GM12878 (cell line): ENCODE measurements around the gene WEE2. TPM values are rescaled to one million over a fixed set of nuclear protein-coding genes. Genes with fewer than 3 reads are reported as not detected.
A peak's percentile ranks its signal among the peaks of the same experiment; 100 is the strongest.

Source experiments
- ATAC-seq: fragments of 200-7000 bp; cut with Tn5 transposase; 3 replicates; pipeline ENCODE4 v1.9.1; 2020; ENCODE audit warnings: mild to moderate bottlenecking, moderate library complexity
- BruUV-seq: library from RNA; stranded (reverse); fragments of 400-500 nt; replicated peaks from 2 replicates; lab custom pipeline; 2021; lab: Mats Ljungman, UMichigan
- CTCF ChIA-PET: fragments of 300-600 bp; sonication (Branson Sonifier 250); formaldehyde crosslinking; extraction: SDS; loops from one replicate; lab custom pipeline; 2021; ENCODE audit warnings: inconsistent platforms; lab: Yijun Ruan, JAX
- POLR2A ChIA-PET: fragments of 350-600 bp; formaldehyde crosslinking; extraction: SDS; loops from one replicate; lab custom pipeline; 2021; ENCODE audit warnings: inconsistent platforms; lab: Charles Lee
- RAD21 ChIA-PET: fragments of 300-600 bp; sonication (Branson Sonifier 250); formaldehyde crosslinking; loops from one replicate; lab custom pipeline; 2023; ENCODE audit warnings: antibody characterized with exemption; ENCODE audit not compliant: unreplicated experiment; lab: Charles Lee
- SMC1A ChIA-PET: fragments of 300-600 bp; sonication (Branson Sonifier 250); formaldehyde crosslinking; loops from one replicate; lab custom pipeline; 2023; ENCODE audit not compliant: unreplicated experiment, uncharacterized antibody; lab: Charles Lee
- DNase-seq: peaks from one replicate; pipeline ENCODE4 v3.0.0-alpha.2; 2011; ENCODE audit warnings: low read depth, low spot score
- FAIRE-seq: peaks from 3 replicates; lab custom pipeline; 2011; peaks lifted over from hg19 to GRCh38; lab: Jason Lieb, UNC
- H2AFZ ChIP-seq: 2 replicates; pipeline ENCODE4 v1.6.0; 2011; ENCODE audit warnings: low read depth, low read length, control low read depth; ENCODE audit not compliant: control insufficient read depth
- H3K27ac ChIP-seq: 2 replicates; pipeline ENCODE4 v1.5.1; 2011; ENCODE audit warnings: control low read depth; ENCODE audit not compliant: control insufficient read depth, insufficient read depth
- H3K27me3 ChIP-seq, 2 experiments: replicated peaks in 1 of 2; 2 replicates each; pipeline versions ENCODE4 v1.6.0 to v1.6.1; 2011; ENCODE audit warnings: low read length in 1 of 2; ENCODE audit not compliant: control insufficient read depth in 2 of 2, insufficient read depth in 2 of 2
- H3K36me3 ChIP-seq, 2 experiments: 2 replicates each; pipeline ENCODE4 v1.5.1; 2011; ENCODE audit warnings: low read length in 1 of 2; ENCODE audit not compliant: control insufficient read depth in 2 of 2, insufficient read depth in 2 of 2
- H3K4me1 ChIP-seq: 2 replicates; pipeline ENCODE4 v1.6.1; 2011; ENCODE audit warnings: mild to moderate bottlenecking, low read length, moderate library complexity, mixed read lengths; ENCODE audit not compliant: control insufficient read depth, insufficient read depth
- H3K4me2 ChIP-seq: 2 replicates; pipeline ENCODE4 v1.6.0; 2011; ENCODE audit warnings: control low read depth; ENCODE audit not compliant: control insufficient read depth, insufficient read depth
- H3K4me3 ChIP-seq: fragments of 200-600 bp; sonication (generic); 2 replicates; pipeline ENCODE4 v1.5.1; 2016
- H3K79me2 ChIP-seq: 2 replicates; pipeline ENCODE4 v1.6.0; 2011; ENCODE audit warnings: low read length; ENCODE audit not compliant: control insufficient read depth, insufficient read depth
- H3K9ac ChIP-seq: 2 replicates; pipeline ENCODE4 v1.8.0; 2011; ENCODE audit warnings: low read length, control low read depth, mixed read lengths; ENCODE audit not compliant: control insufficient read depth, insufficient read depth
- H3K9me3 ChIP-seq: replicated peaks from 3 replicates; pipeline ENCODE4 v1.5.1; 2011; ENCODE audit warnings: mild to moderate bottlenecking, low read length; ENCODE audit not compliant: control insufficient read depth, insufficient read depth
- H4K20me1 ChIP-seq: 2 replicates; pipeline ENCODE4 v1.6.0; 2011; ENCODE audit not compliant: control insufficient read depth, insufficient read depth
- E2F8 ChIP-seq: fragments of 450-650 bp; IDR thresholded peaks from 2 replicates; pipeline ENCODE4 v1.6.1; 2018; ENCODE audit warnings: mild to moderate bottlenecking, low read depth, moderate library complexity; ENCODE audit not compliant: partially characterized antibody
- ZBTB4 ChIP-seq: fragments of 450-650 bp; formaldehyde crosslinking; IDR thresholded peaks from 2 replicates; pipeline ENCODE4 v1.4.0; 2022; ENCODE audit warnings: mild to moderate bottlenecking, moderate library complexity
- WGBS: methylation state at CpG from one replicate; pipeline ENCODE4 v1.1.6; 2016; ENCODE audit warnings: low lambda C conversion rate; ENCODE audit not compliant: insufficient replicate concordance, insufficient coverage; ENCODE audit errors: missing lambda C conversion rate; 5-methylcytosine and 5-hydroxymethylcytosine counted together
- in situ Hi-C: fragments of 300-500 bp; cut with MboI; formaldehyde crosslinking; loops from 9 replicates; pipeline ENCODE4 v1.14.3; 2018; ENCODE audit warnings: mixed read lengths
- intact Hi-C: fragments of 100-400 bp; cut with micrococcal nuclease; formaldehyde crosslinking; loops from one replicate; pipeline ENCODE4 v1.14.2; 2022; ENCODE audit not compliant: unreplicated experiment
- polyA plus RNA-seq, 11 experiments: library from polyadenylated mRNA; depleted of rRNA in 4 of 11; unstranded in 6 of 11; stranded (reverse) in 5 of 11; fragments of >200 nt; fragmentation: Nextera tagmentation in 4 of 11; fragmentation: Illumina TruSeq in 1 of 11; extraction: Ambion mirVana in 4 of 11; extraction: Trizol in 1 of 11; gene quantifications; 1 replicate in 1 of 11; 2 replicates in 10 of 11; pipeline versions ENCODE4 v1.2.1 to v1.2.3, GENCODE V29; 2011 to 2016; ENCODE audit warnings: inconsistent platforms in 2 of 11, missing spikeins in 2 of 11, low read depth in 1 of 11
- total RNA-seq, 4 experiments: library from RNA; depleted of rRNA in 3 of 4; stranded (reverse); fragments of >200 nt in 3 of 4; fragmentation: Illumina TruSeq in 1 of 4; extraction: Trizol in 1 of 4; gene quantifications; 2 replicates each; pipeline versions ENCODE4 v1.2.1 to v1.2.3, GENCODE V29; 2013 to 2021
- TF ChIP-seq, protein P1 (sequence below), 3 experiments: IDR thresholded peaks in 2 of 3; conservative IDR thresholded peaks in 1 of 3; 2 replicates each; pipeline ENCODE4 v1.5.1; 2011; ENCODE audit warnings: low read depth in 3 of 3, low read length in 3 of 3, mild to moderate bottlenecking in 3 of 3, control low read depth in 2 of 3, moderate library complexity in 2 of 3, inconsistent platforms in 1 of 3, mixed read lengths in 1 of 3; ENCODE audit not compliant: control insufficient read depth in 2 of 3, insufficient read depth in 1 of 3; ENCODE audit errors: extremely low read depth in 1 of 3
- TF ChIP-seq, protein P2 (sequence below): fragments of 450-650 bp; IDR thresholded peaks from 2 replicates; pipeline ENCODE4 v1.6.1; 2017; ENCODE audit warnings: mild to moderate bottlenecking

WEE2 gene
- total and polyA plus RNA-seq, 10 of the 15 experiments (the other 5 are each of a cell fraction or from before 2014, with no cell fraction given): 0.02 to 0.03 (median 0.03) TPM; not detected in 7

- 97% methylated on average over 13 of the region's 13 CpGs for WGBS
Measured at GRCh38 chr7:141752634-141753033, 44.5 kb downstream of the WEE2 start.

More at GRCh38 chr7:141752634-141753033, 44.5 kb downstream of the WEE2 start:
- Histone ChIP-seq H3K4me2 (no peak overlapping the region), H3K79me2 (no peaks in the 10 kb centered on the region), H2AFZ (no peak overlapping the region), H3K9me3 (peaks cover 30% of the 10 kb centered on the region), H3K27me3 (no peaks in the 10 kb centered on the region), H3K4me3 (no peak overlapping the region), H4K20me1 (no peaks in the 10 kb centered on the region), H3K9ac (no peak overlapping the region), H3K36me3 (peaks cover 3 to 20% of the 10 kb centered on the region in 2 experiments), H3K4me1 (no peaks in the 10 kb centered on the region), H3K27ac (no peak overlapping the region)
- RAD21 ChIA-PET: no interaction called here
- POLR2A ChIA-PET: no interaction called here
- in situ Hi-C loops: no loop called here
- CTCF ChIA-PET: no interaction called here
- SMC1A ChIA-PET: no interaction called here
- ATAC-seq (no peak), FAIRE-seq (no peak), DNase-seq (no peak)
- no TSS peak for BruUV-seq
- intact Hi-C loops: no loop called here
- TF ChIP-seq, protein P1, sequence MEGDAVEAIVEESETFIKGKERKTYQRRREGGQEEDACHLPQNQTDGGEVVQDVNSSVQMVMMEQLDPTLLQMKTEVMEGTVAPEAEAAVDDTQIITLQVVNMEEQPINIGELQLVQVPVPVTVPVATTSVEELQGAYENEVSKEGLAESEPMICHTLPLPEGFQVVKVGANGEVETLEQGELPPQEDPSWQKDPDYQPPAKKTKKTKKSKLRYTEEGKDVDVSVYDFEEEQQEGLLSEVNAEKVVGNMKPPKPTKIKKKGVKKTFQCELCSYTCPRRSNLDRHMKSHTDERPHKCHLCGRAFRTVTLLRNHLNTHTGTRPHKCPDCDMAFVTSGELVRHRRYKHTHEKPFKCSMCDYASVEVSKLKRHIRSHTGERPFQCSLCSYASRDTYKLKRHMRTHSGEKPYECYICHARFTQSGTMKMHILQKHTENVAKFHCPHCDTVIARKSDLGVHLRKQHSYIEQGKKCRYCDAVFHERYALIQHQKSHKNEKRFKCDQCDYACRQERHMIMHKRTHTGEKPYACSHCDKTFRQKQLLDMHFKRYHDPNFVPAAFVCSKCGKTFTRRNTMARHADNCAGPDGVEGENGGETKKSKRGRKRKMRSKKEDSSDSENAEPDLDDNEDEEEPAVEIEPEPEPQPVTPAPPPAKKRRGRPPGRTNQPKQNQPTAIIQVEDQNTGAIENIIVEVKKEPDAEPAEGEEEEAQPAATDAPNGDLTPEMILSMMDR (IDR thresholded peaks at IDR 0.05 in 2 of 3, conservative IDR thresholded peaks at IDR 0.05 in 1 of 3; ENCODE audit: control insufficient read depth in 2 of 3, extremely low read depth in 1 of 3, insufficient read depth in 1 of 3, low read depth in 3 of 3, low read length in 3 of 3): peak in 1 of 3 experiments; percentile 16; a peak in 1 of 6 replicates
- TF ChIP-seq ZBTB4: no peak
- no peak for TF ChIP-seq E2F8
- TF ChIP-seq, protein P2, sequence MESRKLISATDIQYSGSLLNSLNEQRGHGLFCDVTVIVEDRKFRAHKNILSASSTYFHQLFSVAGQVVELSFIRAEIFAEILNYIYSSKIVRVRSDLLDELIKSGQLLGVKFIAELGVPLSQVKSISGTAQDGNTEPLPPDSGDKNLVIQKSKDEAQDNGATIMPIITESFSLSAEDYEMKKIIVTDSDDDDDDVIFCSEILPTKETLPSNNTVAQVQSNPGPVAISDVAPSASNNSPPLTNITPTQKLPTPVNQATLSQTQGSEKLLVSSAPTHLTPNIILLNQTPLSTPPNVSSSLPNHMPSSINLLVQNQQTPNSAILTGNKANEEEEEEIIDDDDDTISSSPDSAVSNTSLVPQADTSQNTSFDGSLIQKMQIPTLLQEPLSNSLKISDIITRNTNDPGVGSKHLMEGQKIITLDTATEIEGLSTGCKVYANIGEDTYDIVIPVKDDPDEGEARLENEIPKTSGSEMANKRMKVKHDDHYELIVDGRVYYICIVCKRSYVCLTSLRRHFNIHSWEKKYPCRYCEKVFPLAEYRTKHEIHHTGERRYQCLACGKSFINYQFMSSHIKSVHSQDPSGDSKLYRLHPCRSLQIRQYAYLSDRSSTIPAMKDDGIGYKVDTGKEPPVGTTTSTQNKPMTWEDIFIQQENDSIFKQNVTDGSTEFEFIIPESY: peak; percentile 85; the same call in 1 of the 2 replicates
